Activated CD8-positive, alpha-beta memory T cell treated with anti-CD3 and anti-CD28 coated beads for 1 hour (primary cell): ENCODE data around the gene RAI14.
A peak's percentile ranks its signal among the peaks of the same experiment; 100 is the strongest.
"Not testable (repeated sequence)": the region's sequence is repeated elsewhere in the genome, so short reads cannot be mapped to it uniquely, and the experiment has no call there.

Experiments used
- DNase-seq, 2 donors: peaks; one replicate each; pipeline ENCODE4 v3.0.0-alpha.2; 2020; ENCODE audit warnings: low read depth in 1 of 2; ENCODE audit errors: extremely low read depth in 1 of 2

RAI14 gene

DNA sequence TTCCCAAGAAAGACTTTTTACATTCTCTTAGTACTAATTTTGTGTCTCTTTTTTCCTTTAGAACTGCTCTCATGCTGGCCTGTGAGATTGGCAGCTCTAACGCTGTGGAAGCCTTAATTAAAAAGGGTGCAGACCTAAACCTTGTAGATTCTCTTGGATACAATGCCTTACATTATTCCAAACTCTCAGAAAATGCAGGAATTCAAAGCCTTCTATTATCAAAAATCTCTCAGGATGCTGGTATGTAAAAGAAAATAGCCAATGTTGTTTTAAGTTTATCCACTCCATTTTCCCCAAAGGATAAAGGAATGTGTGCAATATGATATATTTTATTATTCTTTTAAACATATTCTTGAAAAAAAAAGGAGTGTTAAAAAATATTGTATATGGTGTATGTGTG, 155.6 kb downstream of the RAI14 start:
- no peak for DNase-seq

- no peak for DNase-seq
These were observed 157.4 kb downstream of the RAI14 start for GRCh38 chr5:34813509-34813908.

DNA sequence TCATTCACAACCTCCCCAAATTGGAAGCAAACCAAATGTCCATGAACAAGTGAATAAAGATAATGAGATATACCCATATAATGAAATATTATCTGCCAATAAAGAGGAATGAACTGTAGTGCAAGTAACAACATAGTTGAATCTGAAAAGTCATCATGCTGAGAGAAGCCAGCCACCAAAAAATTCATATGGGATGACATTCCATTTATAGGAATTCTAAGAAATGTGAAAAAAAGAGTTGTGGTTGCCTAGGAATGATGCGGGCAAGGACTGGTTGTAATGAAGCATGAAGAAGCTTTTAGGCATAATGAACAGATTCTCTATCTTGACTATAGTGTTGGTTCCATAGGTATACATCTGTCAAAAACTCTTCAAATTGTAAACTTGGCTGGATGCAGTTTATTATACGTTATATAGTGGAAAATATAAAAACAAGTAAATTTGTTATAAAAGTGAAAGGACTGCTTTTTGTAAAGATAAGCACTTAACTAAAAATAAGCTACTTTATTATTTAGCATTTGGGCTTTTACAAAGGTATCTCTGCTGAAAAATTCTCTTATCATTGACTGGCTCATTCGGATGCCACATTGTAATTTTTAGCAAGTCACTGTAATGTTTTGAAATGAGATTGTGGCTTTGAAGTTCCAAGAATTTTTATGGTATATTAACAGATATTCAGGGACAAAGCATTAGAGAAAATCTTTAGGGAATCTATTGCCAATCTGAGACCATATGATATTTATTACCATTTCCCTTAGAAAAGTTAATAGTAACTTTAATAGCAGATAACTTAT, 161.6 kb downstream of the RAI14 start:
- no peak for DNase-seq

DNA sequence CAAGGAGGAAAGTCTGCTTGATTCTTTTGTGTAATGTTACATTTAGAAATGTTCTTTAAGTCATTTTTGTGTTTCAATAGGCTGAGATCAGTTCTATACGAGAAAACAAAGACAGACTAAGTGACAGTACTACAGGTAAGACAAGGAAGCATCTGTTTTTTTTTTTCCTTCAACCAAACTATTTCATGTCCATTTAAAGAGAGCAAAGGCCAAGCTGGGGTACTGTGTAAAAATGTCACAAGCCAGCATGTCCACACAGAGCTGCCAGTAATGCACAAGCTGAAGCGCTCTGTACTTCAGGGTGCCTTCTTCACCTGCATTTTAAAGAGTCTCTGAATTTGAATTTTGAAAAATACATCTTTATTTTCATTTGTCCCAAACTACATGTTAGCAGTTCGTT, 162.6 kb downstream of the RAI14 start:
- DNase-seq: no peak

- DNase-seq: no peak
These were observed 164.5 kb downstream of the RAI14 start for GRCh38 chr5:34820593-34820992.

- no peak for DNase-seq
These were observed 167.0 kb downstream of the RAI14 start for GRCh38 chr5:34822956-34823715.

DNA sequence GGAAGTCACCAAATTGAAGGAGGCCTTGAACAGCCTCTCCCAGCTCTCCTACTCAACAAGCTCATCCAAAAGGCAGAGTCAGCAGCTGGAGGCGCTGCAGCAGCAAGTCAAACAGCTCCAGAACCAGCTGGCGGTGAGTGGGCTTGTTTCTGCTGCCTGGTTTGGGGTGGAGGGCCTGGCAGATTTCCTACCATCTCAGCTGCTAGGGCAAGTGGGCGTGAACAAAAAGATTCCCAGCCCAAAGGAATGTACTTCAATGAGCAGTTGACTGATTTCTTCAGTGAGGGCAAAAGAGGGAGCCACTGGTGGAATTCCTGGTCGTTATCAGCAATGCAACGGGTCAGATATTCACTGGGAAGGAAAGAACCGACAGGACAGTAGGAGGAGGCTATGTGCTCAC, 170.2 kb downstream of the RAI14 start:
- no peak for DNase-seq

DNA sequence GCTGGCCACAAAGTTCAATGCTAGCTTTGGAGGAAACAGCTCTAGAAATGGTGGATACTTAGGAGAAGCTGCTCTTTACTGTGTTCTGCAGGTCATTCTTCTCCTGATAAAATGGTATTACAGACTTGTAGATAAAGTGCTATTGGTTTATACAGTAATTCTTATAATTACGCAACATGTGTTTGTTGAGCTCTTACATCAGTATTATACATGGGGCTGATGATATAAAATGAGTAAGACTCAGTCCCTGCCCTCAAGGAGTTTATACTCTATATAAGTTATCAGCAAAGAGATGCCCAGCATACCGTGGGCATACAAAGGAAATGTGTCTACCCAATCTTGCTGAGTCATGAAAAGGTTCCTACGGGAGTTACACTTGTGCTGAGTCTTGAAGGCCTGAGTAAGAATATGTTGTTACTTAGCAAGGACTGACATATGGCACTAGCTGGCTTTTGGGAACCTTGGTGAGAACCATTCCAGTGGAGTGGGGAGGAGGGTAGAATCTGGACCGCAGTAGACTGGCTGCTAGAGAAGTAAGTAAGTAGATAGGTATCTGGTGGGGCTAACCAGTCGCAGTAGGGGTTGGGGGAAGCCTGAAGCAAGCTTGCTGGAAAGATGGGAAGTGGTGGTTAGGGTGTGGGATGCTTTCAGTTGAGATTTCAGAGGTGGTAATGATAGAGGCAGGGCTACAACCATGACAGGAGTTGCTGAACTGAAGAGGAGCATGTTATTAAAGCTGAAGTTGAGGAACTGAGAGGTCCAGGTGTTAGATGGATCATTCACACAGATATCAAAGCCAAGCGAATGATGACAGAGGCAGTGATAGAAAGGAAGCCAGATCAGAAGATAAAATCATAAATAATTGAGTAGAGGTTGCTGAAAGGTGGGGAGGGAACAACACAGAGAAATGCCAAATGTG, 171.7 kb downstream of the RAI14 start:
- DNase-seq: no peak

GRCh38 chr5:34830827-34831226, 174.7 kb downstream of the RAI14 start:
- DNase-seq: not testable (repeated sequence)

DNA sequence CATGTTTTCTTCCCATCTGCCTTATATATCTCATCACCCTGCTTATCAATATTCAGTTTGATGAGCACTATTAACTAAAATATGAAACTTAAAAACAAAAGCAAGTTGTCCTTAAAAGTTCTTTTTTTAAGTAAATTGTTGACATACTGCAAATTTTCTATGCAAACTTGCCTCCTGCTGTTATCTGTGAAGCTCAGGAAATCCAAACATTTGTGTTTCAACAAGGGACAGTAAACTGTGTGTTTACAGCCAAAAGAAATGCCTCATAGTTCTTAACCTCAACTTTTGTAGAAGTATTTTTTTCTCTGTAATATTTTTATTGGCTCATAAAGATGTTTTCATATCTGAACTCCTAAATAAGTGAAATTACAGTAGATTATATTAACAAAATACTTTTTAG, 175.2 kb downstream of the RAI14 start:
- no peak for DNase-seq

- no peak for DNase-seq
These were observed 176.4 kb downstream of the RAI14 start for GRCh38 chr5:34832568-34832967.

GRCh38 chr5:34833090-34833489, 177.0 kb downstream of the RAI14 start:
- DNase-seq: no peak

GRCh38 chr5:34833976-34834793, 178.1 kb downstream of the RAI14 start:
- no peak for DNase-seq

DNA sequence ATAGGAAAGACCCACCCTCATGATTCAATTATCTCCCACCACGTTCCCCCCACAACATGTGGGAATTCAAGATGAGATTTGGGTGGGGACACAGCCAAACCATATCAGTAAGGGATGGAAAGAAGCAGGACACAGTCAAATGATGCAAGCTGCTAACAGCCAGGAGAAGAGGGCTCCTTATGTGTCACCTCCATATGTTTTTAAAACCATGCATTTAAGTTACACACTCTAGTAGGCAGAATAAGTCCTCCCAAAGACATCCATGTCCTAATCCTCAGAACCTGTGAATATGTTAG, 178.6 kb downstream of the RAI14 start:
- no peak for DNase-seq

- no peak for DNase-seq
These were observed 179.5 kb downstream of the RAI14 start for GRCh38 chr5:34835664-34836063.

GRCh38 chr5:34838785-34839714, 182.9 kb downstream of the RAI14 start, which contains the start of gene TTC23L:
TTC23L (plus strand) TSS chr5:34839164; CDS start chr5:34840672, 1,508 bp downstream.
- DNase-seq: peak; percentile 83 to 84

- no peak for DNase-seq
These were observed 185.7 kb downstream of the RAI14 start for GRCh38 chr5:34841816-34842215.

GRCh38 chr5:34842554-34842953, 186.4 kb downstream of the RAI14 start:
- DNase-seq: no peak

DNA sequence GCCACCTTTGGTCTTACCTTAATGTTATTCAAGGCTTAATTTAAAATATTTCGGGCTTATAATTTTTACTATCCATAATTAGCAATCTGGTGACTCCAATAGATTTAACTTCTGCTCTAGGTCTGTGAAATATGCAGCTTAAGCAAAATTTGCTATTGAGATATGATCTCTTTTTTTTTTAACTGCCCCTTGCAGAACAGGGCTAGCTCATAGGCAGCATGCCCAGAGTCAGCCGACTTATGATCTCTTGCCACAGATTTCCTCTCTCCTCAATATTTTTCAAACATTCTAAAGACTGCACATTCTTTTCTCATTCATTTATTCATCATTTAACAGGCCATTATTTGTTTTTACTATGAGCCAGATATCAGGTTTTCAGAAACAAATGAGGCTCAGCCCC, 187.4 kb downstream of the RAI14 start:
- no peak for DNase-seq
